Glomerular visceral epithelial cell (primary cell): ENCODE data around the gene NEDD4L.

Experiments
- DNase-seq: peaks from one replicate; pipeline ENCODE4 v3.0.0-alpha.2; 2016; ENCODE audit errors: extremely low spot score

NEDD4L gene

GRCh38 chr18:58396966-58397365 lies 352.9 kb downstream of the NEDD4L start:
- no peak for DNase-seq

GRCh38 chr18:58397385-58398132 lies 353.5 kb downstream of the NEDD4L start:
- DNase-seq = no peak

GRCh38 chr18:58398648-58399398 lies 354.8 kb downstream of the NEDD4L start:
- no peak for DNase-seq

DNA sequence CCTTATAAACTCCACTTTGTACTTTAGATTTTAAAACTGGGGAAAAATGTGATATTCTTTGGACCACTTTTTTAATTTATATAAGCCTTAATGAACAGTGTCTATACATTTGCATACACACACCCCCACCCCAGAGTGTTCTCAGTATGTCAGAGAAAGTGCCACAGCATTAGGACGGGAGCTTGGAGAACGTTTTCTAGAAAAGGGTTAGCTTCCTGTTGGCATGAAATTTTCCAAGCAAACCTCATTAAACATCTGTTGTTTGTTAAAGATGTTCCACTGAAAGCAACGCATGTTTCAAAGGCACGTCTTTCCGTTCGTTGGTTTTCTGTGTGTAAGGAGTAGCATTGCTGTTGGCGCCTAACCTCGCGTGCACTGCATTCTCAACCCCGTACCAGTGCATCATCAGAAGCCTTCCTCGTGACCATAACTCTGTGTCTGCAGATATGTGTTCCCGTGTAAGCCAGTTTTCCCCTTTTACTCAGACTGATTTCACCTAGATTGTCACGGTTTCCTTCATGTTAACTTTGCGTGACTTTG lies 356.4 kb downstream of the NEDD4L start:
- DNase-seq = no peak

DNA sequence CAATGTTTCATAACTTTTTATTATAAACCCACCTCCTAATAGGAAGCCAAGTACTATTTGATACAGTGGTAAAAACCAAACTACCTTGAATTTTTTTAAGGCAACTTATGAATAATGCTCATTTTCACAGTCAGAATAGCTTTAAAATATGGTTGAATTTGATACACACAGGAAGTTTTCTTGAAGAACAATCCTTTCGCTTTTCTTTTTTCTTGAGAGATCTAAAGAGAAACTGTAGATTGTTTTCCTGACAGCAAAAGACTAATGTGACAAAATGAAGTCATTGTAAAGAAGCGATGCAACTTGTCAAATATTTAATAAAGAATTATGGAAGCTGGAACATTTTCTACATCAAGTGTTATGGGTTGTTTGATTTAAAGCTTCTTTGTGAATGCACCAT lies 357.2 kb downstream of the NEDD4L start:
- DNase-seq = no peak

DNA sequence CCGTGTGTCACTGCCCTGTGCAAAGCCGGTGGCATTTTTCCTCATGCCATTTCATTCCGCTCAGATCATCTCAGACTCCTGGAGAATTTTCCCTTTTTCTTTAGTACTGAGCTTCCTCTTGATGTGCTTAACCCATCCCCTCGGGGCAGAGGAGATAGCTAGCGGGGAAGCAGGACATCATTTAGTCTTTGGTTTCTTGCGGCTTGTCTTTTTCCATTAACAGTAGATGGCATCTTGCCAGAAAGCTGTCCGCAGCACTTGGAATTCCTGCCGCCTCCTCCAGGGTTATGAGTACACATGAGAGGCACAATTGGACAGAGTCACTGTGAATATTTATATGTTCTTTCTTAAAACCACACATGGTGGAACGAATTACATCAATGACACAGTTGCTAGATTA lies 358.2 kb downstream of the NEDD4L start:
- DNase-seq = peak; percentile 23

DNA sequence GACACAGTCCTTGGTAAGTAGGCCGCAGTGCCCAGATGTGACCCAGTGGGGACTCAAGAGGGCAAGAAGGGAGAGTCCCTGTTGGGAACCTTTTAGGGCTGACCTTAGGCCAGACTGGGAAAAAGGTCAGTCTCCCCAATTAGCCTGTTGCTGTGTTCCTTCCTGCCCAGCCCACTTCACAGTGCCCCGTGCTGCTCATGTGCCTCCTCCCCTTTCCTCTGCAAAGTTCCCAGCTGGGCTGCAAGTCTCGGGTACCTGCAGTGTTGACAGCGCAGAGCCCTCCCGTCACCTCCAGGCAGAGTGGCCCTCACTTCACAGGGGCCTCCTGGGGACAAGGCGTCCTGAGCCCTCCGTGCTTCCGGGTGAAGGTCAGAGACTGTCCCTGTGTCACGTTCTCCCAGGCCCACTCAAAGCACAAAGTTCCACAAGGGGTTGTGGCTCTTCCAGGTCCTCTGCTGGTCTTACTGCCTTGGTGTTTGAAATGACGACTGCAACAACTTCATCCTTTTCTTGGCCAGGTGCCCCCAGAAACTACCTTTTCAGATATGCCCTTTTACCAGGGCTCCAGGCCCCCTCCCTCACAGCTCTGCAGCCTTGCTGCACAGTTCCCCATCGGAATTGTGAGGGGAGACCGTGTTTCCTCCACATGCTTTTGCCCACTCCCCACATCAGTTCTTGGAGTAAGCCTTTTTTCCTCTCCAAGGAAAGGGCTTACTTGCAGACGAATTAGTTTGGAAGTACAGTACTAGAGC lies 359.1 kb downstream of the NEDD4L start:
- DNase-seq = no peak

GRCh38 chr18:58403799-58404455 lies 359.9 kb downstream of the NEDD4L start:
- DNase-seq = no peak

- no peak for DNase-seq
Measured at GRCh38 chr18:58405107-58405898, 361.3 kb downstream of the NEDD4L start.

DNA sequence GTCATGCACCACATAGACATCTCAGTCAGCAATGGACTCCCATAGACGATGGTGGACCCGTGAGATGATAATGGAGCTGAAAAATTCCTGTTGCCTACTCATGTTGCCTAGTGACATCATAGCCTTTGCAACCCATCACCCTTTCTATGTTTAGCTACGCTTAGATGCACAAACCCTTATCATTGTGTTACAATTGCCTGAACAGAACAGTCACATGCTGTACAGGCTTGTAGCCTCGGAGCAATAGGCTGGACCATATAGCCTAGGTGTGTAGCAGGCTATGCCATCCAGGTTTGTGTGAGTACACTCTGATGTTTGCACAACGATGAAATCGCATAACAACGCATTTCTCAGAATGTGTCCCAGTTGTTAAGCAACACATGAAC lies 363.2 kb downstream of the NEDD4L start:
- DNase-seq = no peak

DNA sequence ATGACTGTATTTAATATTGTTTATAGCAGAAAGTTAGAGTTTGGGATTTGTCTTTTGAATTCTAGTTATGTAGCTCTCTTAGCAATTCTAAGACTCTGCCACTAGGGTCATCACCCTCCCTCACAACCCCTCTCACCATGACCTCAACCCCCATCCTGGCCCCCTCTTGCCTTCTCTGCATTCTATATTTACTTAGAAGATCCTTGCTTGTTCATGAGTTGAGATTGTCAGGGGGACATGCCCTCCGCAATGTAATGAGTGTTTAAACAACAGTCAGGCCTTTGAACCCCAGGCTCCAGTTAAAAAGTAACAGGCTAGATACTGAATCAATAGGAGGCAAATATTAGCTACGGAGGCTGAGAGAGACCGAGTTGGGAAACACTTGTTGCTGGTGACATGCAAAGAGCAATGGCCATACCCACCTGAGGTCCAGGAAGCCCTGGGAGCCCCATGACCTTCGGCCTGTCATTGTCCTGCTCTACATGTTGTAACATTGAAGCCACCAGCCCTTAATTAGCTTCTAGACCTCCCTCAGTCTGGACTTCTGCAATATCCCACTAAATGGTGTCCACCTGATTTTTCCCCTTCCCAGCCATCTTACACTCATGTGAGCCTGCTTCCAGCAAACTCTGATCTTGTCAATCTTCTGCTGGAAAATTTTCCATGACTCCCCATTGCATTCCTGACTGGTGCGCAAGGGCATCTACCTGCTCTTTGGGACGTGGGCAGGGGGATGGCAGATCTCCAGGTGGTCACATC lies 363.8 kb downstream of the NEDD4L start:
- no peak for DNase-seq

DNA sequence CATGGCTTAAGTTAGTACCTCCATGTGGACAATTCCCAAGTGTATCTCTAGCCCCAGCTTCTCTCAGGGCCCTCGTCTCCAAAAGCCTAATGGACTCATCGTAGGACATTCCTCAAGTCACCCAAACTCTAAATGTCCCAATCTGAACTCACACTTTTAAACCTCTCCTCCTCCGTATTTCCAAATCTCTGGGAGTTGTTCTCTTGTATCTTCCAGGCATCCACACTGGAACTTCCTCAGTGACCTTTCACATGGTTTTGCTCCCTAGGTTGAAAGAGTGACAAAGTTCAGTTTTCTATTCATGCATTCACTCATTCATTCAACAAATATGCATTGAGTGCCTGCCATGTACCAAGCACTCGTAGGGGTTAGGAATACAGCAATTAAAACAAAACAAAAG lies 364.6 kb downstream of the NEDD4L start:
- DNase-seq = no peak

- DNase-seq = no peak
Measured at GRCh38 chr18:58409802-58410445, 365.9 kb downstream of the NEDD4L start.

GRCh38 chr18:58411323-58411722 lies 367.3 kb downstream of the NEDD4L start:
- DNase-seq = no peak

DNA sequence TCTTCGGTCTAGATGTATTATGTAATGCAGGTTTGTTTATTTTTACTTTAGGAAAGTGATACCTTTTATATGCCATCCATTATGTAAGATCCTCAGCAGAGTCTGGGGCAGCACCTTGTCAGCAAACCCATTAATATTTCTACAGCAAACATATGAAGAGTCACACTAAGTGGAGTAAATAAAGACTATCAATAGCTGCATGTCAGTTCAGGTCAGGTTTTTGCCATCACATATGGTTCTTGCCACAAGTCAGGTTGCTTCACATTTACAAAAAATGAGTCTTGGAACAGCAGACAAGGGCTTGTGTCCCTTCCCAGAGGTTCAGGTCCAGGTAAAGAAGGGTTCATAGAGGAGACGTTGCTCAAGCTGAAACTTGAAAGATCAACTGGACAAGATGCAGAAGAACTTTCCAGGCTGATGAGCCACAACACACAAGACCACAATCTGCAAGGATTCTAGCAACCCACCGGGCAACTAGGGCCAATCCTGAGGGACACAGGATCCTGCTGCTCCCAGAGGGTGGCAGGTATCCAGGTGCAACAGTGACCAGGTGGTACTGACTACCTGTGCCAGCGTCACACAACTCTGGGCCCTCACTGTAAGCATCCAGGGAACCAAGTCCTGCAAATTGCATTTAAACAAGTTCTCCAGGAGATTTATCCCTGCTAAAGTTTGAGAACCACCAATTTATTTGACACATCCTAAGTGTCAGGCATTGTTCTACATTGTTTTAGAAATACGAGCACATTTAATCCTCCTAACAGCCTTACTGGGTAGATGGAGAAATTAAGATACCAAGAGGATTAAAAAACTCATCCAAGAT lies 369.0 kb downstream of the NEDD4L start:
- DNase-seq = no peak

- no peak for DNase-seq
Measured at GRCh38 chr18:58413667-58414628, 369.9 kb downstream of the NEDD4L start.

- DNase-seq = no peak
Measured at GRCh38 chr18:58416014-58416703, 372.1 kb downstream of the NEDD4L start.
